Stimulated activated naive CD8-positive, alpha-beta T cell treated with anti-CD3 and anti-CD28 coated beads, Interleukin-15, Interleukin-2, amounts not matched to agents 100 U/mL and 50 U/mL, for 24 hours (primary cell): ENCODE results near the gene PTPRK.
"Not testable (repeated sequence)": the region's sequence is repeated elsewhere in the genome, so short reads cannot be mapped to it uniquely, and the experiment has no call there.

Source experiments
- ATAC-seq: fragments of 150-1000 bp; cut with Tn5 transposase; one replicate; pipeline ENCODE4 v1.10.0; 2021
- DNase-seq: peaks from one replicate; pipeline ENCODE4 v3.0.0; 2021

PTPRK gene

GRCh38 chr6:128487746-128488145 lies 32.7 kb downstream of the PTPRK start:
- DNase-seq (no peak), ATAC-seq (no peak)

GRCh38 chr6:128487055-128487454 lies 33.3 kb downstream of the PTPRK start:
- DNase-seq (no peak), ATAC-seq (no peak)

GRCh38 chr6:128486580-128486979 lies 33.8 kb downstream of the PTPRK start:
- DNase-seq, ATAC-seq: not testable (repeated sequence)

- DNase-seq (no peak), ATAC-seq (no peak)
Measured at GRCh38 chr6:128483472-128484135, 36.8 kb downstream of the PTPRK start.

GRCh38 chr6:128482642-128483041 lies 37.8 kb downstream of the PTPRK start:
- DNase-seq (no peak), ATAC-seq (no peak)

- DNase-seq, result no peak
- no peak for ATAC-seq
Measured at GRCh38 chr6:128479991-128480390, 40.4 kb downstream of the PTPRK start.

GRCh38 chr6:128479048-128479666 lies 41.2 kb downstream of the PTPRK start:
- ATAC-seq, result no peak
- no peak for DNase-seq

GRCh38 chr6:128478230-128479047 lies 42.0 kb downstream of the PTPRK start:
- no peak for ATAC-seq

GRCh38 chr6:128474933-128475332 lies 45.5 kb downstream of the PTPRK start:
- ATAC-seq, result no peak

More at GRCh38 chr6:128478230-128479047, 42.0 kb downstream of the PTPRK start:
- DNase-seq, result no peak

GRCh38 chr6:128474481-128474880 lies 45.9 kb downstream of the PTPRK start:
- no peak for DNase-seq

More at GRCh38 chr6:128474933-128475332, 45.5 kb downstream of the PTPRK start:
- no peak for DNase-seq

GRCh38 chr6:128471907-128472306 lies 48.5 kb downstream of the PTPRK start:
- DNase-seq (no peak), ATAC-seq (no peak)

More at GRCh38 chr6:128474481-128474880, 45.9 kb downstream of the PTPRK start:
- ATAC-seq, result no peak

GRCh38 chr6:128465368-128466343 lies 54.7 kb downstream of the PTPRK start:
- no peak for DNase-seq
- ATAC-seq, result no peak

GRCh38 chr6:128464790-128465189 lies 55.6 kb downstream of the PTPRK start:
- DNase-seq (no peak), ATAC-seq (no peak)

- DNase-seq (no peak), ATAC-seq (no peak)
Measured at GRCh38 chr6:128463942-128464341, 56.5 kb downstream of the PTPRK start.

GRCh38 chr6:128461501-128461900 lies 58.9 kb downstream of the PTPRK start:
- DNase-seq (no peak), ATAC-seq (no peak)

GRCh38 chr6:128456510-128457230 lies 63.7 kb downstream of the PTPRK start:
- ATAC-seq, result no peak
- DNase-seq, result no peak

GRCh38 chr6:128455959-128456358 lies 64.4 kb downstream of the PTPRK start:
- no peak for DNase-seq

GRCh38 chr6:128452713-128453112 lies 67.7 kb downstream of the PTPRK start:
- no peak for DNase-seq
- no peak for ATAC-seq

More at GRCh38 chr6:128455959-128456358, 64.4 kb downstream of the PTPRK start:
- ATAC-seq, result no peak

GRCh38 chr6:128446497-128446896 lies 73.9 kb downstream of the PTPRK start:
- ATAC-seq (no peak), DNase-seq (no peak)

- no peak for ATAC-seq
- DNase-seq, result no peak
Measured at GRCh38 chr6:128443553-128443952, 76.8 kb downstream of the PTPRK start.

GRCh38 chr6:128439627-128440026 lies 80.8 kb downstream of the PTPRK start:
- DNase-seq (no peak), ATAC-seq (no peak)
